ENCODE measurements around the gene DEFB115. TPM values are rescaled to one million over a fixed set of nuclear protein-coding genes. Genes with fewer than 3 reads are reported as not detected.

The DEFB115 gene
- total and polyA plus RNA-seq, 2 of the 8 experiments (the other 6 are each of a cell fraction or from before 2014, with no cell fraction given) = not detected

DNA sequence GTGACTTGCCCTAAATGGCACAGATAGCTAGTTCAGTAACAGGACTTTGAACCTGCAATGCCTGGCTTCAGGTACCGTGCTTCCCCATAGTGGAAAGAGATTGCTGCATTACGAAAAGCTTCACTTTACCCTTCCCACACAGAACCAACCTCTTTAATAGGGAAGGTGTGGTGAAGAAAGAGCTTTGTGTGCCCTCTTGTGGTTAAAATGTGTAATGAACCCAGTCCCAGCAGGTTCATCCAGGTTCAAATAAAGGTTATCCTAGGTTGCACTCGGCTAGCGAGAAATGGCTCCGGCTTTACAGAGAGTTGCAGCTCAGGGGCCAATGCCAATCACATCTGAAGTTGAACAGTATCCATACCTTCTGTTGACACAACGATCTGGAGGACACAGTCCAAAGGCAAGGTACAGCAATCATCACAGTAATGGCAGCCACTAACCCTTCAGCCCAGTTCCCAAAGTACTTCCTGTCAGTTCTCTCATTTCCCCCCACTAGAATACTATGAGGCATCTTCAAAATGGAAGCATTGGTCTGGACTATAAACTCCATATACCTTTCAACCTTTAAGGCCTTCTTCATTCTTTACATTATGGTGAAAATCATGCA lies 3.0 kb downstream of the DEFB115 start:
- Histone ChIP-seq H3K4ac (replicated peaks; ENCODE audit: insufficient read length, low read depth, low read length) (no peak overlapping the region), H3K79me1 (ENCODE audit: low read depth, low read length) (no peaks in the 10 kb centered on the region), H3K27me3 (replicated peaks in 1 of 4; ENCODE audit: control insufficient read depth in 3 of 4, extremely low read depth in 1 of 4, insufficient read depth in 3 of 4, low read length in 3 of 4) (no peaks in the 10 kb centered on the region), H3K9ac (replicated peaks in 1 of 4; ENCODE audit: extremely low read depth in 1 of 4, low read depth in 3 of 4, low read length in 3 of 4) (no peak overlapping the region), H3K14ac (ENCODE audit: insufficient read length) (no peak overlapping the region), H4K8ac (ENCODE audit: extremely low read depth, insufficient read depth, low read length) (no peak overlapping the region), H4K5ac (ENCODE audit: insufficient read length, low read depth, low read length) (no peak overlapping the region), H2BK120ac (replicated peaks; ENCODE audit: low read depth, low read length) (no peak overlapping the region), H4K91ac (replicated peaks; ENCODE audit: insufficient read length, low read length) (no peak overlapping the region), H2BK15ac (ENCODE audit: low read length) (no peak overlapping the region), H2AFZ (ENCODE audit: low read length) (no peak overlapping the region), H3K27ac (ENCODE audit: low read depth, low read length) (no peak overlapping the region), H4K20me1 (replicated peaks in 1 of 2; ENCODE audit: control insufficient read depth in 1 of 2, insufficient read depth in 2 of 2, low read length in 2 of 2) (no peaks in the 10 kb centered on the region), H2BK20ac (ENCODE audit: low read length) (no peak overlapping the region), H3K56ac (replicated peaks; ENCODE audit: insufficient read length, low read depth, low read length) (no peak overlapping the region), H2AK5ac (ENCODE audit: low read depth, low read length) (no peak overlapping the region), H3K36me3 (ENCODE audit: control insufficient read depth in 2 of 4, insufficient read depth in 4 of 4, low read length in 3 of 4) (0 out of 8 replicates have a peak, but pooled peaks cover 0 to 4% (median 0%) of the 10 kb centered on the region in 4 experiments), H3K23me2 (ENCODE audit: low read depth, low read length) (no peaks in the 10 kb centered on the region), H3K4me1 (replicated peaks in 1 of 4; ENCODE audit: control insufficient read depth in 3 of 4, insufficient read depth in 4 of 4, low read length in 3 of 4) (no peaks in the 10 kb centered on the region), H2BK5ac (ENCODE audit: low read depth, low read length) (no peak overlapping the region), H2BK12ac (ENCODE audit: low read depth, low read length) (no peak overlapping the region), H3K4me3 (ENCODE audit: extremely low read depth in 1 of 4, insufficient read depth in 2 of 4, low read depth in 3 of 4, low read length in 4 of 4) (no peak overlapping the region), H3K18ac (ENCODE audit: extremely low read depth, low read length) (no peak overlapping the region), H3K79me2 (ENCODE audit: control insufficient read depth in 1 of 2, insufficient read depth in 2 of 2, low read length in 2 of 2) (no peaks in the 10 kb centered on the region), H3K23ac (ENCODE audit: insufficient read length) (no peak overlapping the region), H3K4me2 (ENCODE audit: insufficient read depth in 1 of 2, low read depth in 2 of 2, low read length in 2 of 2) (no peak overlapping the region), H3K9me3 (ENCODE audit: insufficient read depth in 2 of 2, low read depth in 1 of 2, low read length in 1 of 2) (peaks cover 65 to 69% of the 10 kb centered on the region in 2 experiments)
- WGBS, 2 experiments (ENCODE audit: extremely low coverage in 1 of 2, insufficient coverage in 1 of 2, insufficient read length in 1 of 2, insufficient replicate concordance in 2 of 2, low coverage in 1 of 2, low lambda C conversion rate in 2 of 2, missing lambda C conversion rate in 1 of 2) = 77% methylated on average over 6 of the region's 6 CpGs; no CpG with 5 or more reads in 1 of the 2 experiments
- DNase-seq (ENCODE audit: low read depth in 1 of 2, low spot score in 2 of 2) = no peak
- FAIRE-seq = peak; percentile 75
- TF ChIP-seq, protein P1, sequence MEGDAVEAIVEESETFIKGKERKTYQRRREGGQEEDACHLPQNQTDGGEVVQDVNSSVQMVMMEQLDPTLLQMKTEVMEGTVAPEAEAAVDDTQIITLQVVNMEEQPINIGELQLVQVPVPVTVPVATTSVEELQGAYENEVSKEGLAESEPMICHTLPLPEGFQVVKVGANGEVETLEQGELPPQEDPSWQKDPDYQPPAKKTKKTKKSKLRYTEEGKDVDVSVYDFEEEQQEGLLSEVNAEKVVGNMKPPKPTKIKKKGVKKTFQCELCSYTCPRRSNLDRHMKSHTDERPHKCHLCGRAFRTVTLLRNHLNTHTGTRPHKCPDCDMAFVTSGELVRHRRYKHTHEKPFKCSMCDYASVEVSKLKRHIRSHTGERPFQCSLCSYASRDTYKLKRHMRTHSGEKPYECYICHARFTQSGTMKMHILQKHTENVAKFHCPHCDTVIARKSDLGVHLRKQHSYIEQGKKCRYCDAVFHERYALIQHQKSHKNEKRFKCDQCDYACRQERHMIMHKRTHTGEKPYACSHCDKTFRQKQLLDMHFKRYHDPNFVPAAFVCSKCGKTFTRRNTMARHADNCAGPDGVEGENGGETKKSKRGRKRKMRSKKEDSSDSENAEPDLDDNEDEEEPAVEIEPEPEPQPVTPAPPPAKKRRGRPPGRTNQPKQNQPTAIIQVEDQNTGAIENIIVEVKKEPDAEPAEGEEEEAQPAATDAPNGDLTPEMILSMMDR (IDR thresholded peaks at IDR 0.05; ENCODE audit: control extremely low read depth in 1 of 3, insufficient read depth in 1 of 3, low read depth in 1 of 3, low read length in 3 of 3) = peak in 2 of 3 experiments; percentile 19 to 60; a peak in 2 of 4 replicates
- TF ChIP-seq TBP (IDR thresholded peaks at IDR 0.05; ENCODE audit: low read depth, low read length) = no peak
- TF ChIP-seq RAD21 (IDR thresholded peaks at IDR 0.05 in 1 of 2, conservative IDR thresholded peaks at IDR 0.05 in 1 of 2; ENCODE audit: low read depth in 2 of 2, low read length in 2 of 2) = peak; percentile 56 to 62
- CTCF ChIA-PET (ENCODE audit: partially characterized antibody) = interaction anchor here (0.6 to 1.4 kb wide), 2 partner anchors 10 to 15 kb away, joined by 3 to 5 read pairs; no protein-coding TSS in a partner anchor
- POLR2A ChIA-PET (ENCODE audit: partially characterized antibody) = no interaction called here
